ENCODE results near the gene THSD4.

THSD4 gene

GRCh38 chr15:71603379-71603778 lies 488.1 kb downstream of the THSD4 start:
- no peak for DNase-seq

- DNase-seq, result no peak
Measured at GRCh38 chr15:71607383-71607782, 492.1 kb downstream of the THSD4 start.

- no peak for DNase-seq
Measured at GRCh38 chr15:71610728-71611552, 495.7 kb downstream of the THSD4 start.

DNA sequence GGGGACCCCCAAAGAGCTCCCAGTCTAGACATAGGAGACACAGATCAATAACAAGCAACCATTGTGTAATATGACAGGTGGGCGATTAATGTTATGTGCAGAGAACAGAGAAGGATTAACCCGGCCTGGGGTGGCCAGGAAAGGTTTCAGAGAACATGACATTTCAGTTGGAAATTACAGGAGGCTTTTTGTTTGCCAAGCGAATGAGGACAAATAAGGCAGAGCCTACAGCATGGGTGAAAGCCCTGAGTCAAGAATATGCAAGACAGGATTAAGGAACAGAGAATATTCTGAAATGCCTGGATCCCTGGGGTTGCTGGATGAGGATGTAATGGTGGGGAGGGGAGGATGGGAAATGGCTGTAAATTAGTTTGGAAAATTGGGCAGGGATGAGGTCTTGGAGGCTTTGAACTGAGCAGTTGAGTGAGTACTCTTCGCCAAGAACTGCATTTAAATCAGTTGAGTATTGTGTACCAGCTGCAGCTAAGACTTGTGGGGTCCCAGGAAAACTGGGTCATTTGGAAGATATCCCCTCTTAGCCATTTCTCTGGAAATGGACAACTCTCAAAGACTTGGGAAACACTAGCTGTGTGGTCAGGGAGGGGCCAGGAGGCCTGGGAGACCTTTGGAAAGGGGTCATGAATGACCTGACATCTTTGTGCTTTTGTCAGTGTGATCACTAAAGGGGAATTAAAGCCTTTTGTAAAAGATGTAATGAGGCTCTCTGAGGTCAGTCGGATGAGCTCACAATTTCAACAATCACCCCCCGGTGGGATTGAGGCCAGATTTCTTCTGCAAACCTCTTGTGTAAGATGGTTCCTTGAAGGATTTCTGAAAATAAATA lies 496.5 kb downstream of the THSD4 start:
- DNase-seq, result no peak

- no peak for DNase-seq
Measured at GRCh38 chr15:71612397-71612722, 497.1 kb downstream of the THSD4 start.

- DNase-seq, result no peak
Measured at GRCh38 chr15:71612869-71613268, 497.6 kb downstream of the THSD4 start.

- DNase-seq, result no peak
Measured at GRCh38 chr15:71623111-71623510, 507.8 kb downstream of the THSD4 start.

- DNase-seq, result no peak
Measured at GRCh38 chr15:71626596-71627088, 511.4 kb downstream of the THSD4 start.

DNA sequence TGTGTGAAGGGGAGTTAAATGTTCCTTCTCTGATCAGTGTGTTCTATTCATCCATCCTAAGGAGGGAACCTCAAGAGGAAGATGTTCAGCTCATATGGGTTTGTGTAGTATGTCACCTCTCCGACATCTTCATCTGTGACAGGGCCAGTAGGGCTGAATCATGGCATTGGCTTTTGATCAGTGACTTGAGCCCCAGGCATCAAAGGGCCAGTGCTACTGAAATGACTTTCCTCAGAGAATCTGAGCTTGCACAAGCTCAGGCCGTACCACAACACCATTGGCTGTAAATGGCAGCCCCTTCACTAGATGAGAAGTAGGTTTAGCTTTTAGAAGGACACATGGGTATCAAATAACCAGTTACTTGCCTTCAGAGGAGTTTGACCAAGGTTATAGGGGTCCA lies 511.9 kb downstream of the THSD4 start:
- DNase-seq, result no peak

- DNase-seq, result no peak
Measured at GRCh38 chr15:71627604-71628003, 512.3 kb downstream of the THSD4 start.

- no peak for DNase-seq
Measured at GRCh38 chr15:71628988-71629770, 513.9 kb downstream of the THSD4 start.

DNA sequence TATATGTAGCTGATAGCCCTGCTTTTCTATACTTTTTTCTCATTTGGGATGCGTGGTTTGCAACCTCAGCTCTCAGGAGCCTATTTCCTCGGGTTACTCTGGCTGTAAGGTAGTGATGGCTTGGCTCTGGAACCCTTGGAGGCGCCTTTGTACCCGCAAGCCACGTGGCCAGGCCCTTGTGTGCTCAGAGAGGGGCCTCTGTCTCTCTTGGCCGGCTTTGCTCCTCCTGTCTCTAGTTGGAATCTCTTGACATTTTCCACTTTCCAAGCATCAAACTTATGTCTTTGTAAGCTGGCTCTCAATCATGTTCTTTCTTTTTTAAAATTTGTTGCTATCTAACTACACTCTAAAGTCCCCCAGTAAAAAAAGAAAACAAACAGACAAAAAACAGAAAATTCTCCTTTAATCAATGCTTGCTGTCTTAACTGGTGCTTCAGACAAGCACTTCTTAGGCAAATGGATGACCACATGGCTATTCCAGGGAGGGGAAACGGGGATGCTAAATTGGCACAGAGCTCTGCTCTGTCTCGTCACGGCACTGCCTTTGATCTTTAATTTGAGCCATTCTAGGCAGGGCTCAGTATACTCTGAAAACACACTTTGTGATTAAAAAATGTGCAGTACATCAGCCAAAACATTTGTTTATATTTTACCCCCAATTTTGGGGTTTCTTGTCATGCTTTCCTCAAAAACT lies 514.7 kb downstream of the THSD4 start:
- DNase-seq, result no peak

DNA sequence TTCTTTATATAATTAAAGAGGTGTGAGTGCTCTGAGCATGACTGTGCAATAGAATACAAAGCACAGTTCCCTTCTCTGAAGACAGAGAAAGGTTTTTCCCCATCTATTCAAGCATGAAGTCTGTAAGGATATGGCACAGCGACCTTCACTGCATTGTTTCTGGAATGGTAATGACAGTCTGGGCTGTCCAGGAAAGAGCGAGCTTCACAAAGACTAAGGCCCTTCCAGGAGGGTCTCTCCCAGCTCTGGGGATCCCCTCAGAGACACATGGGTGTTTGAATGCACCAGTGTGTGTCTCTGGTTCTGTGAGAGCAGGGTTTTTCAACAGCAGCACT lies 515.2 kb downstream of the THSD4 start:
- no peak for DNase-seq

DNA sequence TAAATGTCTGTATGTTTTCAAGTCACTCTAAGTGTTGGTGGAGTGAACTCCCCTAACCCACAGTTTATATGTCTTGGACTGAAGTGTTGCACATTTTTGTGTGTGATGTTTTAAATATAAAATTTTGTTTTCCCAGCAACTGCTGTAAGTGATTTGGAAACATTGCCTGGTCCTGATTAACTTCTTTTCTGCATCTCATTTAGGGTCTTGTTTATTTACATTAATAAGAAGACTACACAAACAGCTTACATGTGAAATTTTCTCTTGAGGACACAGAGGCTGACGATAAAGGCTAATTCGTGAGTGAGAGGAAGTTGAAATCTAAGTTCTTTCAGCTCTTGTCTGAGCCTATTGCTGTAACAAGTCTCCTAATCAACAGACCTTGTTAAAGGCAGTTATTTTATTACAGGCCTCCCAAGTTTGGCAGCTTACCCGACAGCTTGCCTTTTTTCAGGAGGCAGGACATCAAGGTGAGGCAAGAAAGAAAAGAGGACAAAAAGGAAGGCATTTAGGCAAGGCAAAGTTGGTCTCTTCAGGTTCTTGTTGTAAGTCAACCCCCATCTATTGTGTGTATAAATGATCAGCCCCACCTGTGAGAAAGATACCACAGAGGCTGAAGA lies 517.4 kb downstream of the THSD4 start:
- no peak for DNase-seq

DNA sequence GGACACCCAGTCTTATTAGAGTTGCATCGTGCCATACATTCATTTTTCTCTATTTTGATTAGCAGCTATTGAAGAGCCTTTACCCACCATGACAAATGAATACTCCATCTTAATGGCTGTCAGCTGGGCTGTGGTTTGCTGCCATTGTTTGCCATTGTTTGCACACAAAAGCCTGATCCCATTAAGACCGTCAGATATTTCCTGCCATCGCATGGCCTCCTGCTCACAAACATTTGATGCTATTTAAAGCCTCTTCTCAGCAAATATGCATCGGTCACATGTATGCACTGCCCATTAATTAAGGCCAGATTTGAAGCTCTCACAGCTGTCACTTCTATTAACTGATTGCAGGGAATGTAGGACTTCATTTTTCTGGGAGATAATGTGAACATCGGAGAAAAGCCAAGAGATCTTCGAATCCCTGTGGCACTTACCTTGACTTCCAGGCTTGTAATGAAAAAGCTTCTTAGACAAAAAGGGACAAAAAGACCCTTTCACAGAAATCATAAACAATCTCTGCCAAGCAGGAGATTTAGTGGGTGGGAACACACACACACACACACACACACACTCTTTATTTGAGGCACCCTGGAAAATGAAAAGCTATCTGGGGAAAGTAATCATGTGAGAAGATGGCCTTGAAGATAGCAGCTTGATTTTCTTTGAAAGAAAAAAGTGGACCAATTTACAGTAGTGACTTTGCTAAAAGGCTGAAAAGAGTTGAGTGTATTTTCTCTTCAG lies 519.7 kb downstream of the THSD4 start:
- no peak for DNase-seq

DNA sequence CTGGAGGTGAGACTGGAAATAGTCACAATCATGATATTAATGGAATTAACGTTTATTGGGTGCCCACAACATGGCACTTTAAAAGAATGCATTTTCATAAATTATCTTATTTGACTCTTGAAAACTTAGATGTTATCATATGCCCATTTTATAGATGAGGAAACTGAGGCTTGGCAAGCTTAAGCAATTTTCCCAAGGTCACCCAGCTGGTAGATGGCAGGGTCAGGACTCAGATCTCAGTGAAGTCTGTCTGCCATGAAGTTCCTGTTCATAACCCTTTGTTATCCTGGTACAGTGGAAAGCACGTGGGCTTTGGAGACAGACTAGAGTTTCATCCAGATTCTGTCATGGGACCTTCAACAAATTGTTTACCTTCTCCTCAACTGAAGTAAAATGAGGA lies 520.5 kb downstream of the THSD4 start:
- no peak for DNase-seq

DNA sequence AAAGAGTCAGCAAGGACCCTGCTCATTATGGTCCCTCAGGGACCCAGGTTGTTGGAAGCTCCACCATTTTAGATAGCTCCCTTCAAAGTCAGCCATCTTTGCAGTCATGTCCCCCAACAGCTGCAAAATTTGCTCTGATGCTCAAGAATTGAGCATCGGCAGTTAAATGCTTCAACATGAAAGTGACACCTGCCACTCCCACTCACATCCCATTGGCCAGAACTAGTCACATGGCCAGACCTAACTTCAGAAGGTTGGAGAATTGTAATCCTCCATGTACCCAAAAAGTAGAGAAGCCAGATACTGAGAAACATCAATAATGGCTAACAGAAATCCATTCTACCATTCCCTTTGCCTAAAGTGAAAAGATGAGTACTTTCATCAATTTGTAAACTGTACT lies 523.6 kb downstream of the THSD4 start:
- no peak for DNase-seq

DNA sequence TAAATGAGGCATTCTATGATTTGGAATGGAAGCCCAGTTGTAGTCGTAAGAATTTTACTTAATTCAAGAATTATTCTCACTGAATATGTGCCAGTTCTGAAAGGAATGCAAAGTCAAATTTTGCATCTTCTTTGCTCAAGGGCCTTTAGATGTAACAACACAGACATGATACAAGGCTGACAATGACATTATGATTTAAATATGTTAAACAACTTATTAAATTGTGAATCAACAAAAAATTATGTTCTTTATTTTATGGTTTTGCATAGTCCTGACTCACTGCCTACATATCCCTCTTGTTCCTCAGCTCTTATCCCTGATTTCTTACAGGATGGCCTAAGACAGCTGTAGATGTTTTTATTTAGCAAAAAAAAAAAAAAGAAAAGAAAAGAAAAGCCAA lies 524.2 kb downstream of the THSD4 start:
- no peak for DNase-seq

GRCh38 chr15:71643918-71644317 lies 528.6 kb downstream of the THSD4 start:
- DNase-seq, result no peak

GRCh38 chr15:71646767-71647486 lies 531.7 kb downstream of the THSD4 start:
- DNase-seq, result no peak

DNA sequence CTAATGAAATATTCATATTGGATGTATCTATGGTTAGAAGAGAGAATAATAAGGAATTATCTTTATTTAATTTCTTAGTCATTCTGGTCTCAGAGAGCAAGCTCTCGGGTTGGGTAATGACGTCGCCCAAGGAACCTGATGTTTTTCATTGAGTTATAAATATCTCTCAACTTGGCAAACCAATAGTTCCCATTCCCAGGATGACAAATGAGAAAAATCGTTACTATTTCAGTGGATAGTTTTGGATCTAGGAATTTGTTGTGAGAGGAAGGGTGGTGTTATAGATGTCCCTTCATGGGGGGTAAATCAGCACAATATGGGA lies 532.2 kb downstream of the THSD4 start:
- DNase-seq, result no peak

Measured in activated naive CD4-positive, alpha-beta T cell treated with Interleukin-2 at 50 U/mL for 16 hours (primary cell).